Activated gamma-delta T cell treated with anti-CD3 and anti-CD28 coated beads, Interleukin-2, amount 50 U/mL, for 16 hours (primary cell): ENCODE results near the gene SRCIN1.

Experiments
- DNase-seq: peaks from one replicate; pipeline ENCODE4 v3.0.0-alpha.2; 2020; ENCODE audit warnings: low read depth

The SRCIN1 gene

DNA sequence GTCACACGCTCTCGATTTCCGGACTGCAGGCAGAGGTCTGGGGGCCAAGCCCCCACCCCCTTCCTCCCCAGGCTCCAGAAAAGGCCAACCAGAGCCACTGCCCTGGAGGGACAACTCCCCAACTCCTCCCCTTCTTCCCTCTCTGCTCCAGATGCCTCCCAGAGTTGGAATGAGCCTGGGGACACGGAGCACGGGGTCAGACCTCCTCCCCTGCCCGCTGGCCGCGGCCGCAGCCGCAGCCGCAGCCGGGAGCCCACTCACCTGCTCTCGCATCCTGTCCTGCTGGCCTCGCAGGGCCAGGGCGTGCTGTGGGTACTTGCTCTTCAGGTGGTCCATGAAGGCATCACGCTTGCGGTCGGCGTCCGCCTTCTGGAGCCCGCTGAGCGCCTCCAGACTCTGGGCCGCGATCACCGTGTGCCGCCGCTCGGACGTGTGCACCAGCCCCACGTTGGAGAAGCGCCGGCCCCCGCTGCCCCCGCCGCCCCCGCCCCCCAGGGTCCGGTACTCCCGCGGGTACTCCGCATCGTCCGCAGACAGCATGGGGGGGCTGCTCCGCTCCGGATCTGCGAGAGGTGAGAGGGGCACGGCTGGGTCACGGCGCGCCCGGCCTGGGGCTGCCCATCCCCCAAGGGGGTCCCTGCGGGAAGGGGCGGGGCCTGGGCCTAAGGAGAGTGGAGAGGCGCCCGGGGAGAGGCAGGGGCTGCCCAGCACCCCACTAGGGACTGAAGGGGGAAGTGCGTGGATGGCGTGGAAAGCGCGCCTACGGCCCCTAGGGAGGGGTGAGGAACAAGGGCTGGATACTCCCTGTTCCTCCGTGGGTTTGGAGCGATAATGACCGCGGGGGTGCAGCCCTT, 27.3 kb downstream of the SRCIN1 start:
- no peak for DNase-seq

DNA sequence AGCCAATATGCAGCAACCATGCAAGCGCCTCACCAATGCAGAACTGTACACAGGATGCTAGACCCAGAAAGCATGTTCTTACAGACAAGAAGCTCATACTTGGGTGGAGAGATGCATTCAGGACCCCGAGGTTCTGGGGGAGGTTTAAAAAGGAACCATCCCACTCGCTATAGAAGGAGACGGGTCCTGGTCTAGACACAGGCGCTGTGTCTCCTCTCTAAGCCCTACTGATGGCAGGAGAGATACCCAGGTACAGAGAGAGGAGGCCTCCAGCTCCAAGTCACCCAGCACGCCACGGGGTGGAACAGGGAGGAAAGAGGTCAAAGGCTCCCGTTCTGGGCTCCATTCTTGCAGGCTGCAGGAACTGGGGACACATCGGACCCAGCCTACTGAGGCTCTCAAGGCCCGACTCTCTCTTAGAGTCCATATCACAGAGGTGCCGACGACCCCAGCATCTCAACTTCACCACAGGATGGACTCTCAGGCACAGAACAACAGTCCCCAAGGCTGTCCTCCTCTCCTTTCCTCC, 28.0 kb downstream of the SRCIN1 start:
- DNase-seq = no peak

DNA sequence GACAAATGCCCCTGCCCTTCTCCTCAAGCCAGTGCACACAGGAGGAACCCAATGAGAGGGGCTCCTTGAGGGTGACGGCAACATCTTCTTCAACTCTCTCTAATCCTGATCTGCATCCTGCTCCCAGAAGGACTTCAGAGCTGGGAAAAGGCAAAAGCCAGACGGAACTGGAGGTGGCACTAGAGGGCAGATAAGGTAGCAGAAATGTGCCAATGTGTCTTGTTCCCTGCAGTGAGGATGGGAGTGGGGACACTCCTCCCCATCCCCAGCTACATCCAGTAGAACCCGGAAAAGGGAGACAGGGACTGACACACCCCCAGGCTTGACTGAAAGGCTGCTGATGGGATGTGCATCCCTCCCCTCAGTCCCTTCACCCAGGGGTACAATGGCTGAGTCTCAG, 28.5 kb downstream of the SRCIN1 start:
- no peak for DNase-seq

DNA sequence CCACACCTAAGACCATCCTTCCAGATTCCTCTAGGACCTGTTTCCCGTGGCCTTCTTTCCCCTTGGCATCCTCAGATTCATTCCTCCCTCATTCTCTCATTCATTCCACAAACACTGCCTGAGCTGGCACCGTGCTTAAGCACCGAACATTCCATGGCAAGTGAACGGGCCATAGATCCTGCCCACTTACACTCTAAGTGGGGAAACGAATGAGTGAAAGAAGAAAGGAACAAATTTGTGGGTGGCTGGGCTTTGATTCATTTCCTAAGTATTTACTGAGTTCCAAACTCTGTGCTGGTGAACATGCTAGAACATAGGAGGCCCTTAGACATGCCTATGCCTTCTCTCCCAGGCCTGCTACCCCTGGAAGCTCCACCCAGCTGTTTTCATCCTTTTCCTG, 30.0 kb downstream of the SRCIN1 start:
- DNase-seq = no peak

DNA sequence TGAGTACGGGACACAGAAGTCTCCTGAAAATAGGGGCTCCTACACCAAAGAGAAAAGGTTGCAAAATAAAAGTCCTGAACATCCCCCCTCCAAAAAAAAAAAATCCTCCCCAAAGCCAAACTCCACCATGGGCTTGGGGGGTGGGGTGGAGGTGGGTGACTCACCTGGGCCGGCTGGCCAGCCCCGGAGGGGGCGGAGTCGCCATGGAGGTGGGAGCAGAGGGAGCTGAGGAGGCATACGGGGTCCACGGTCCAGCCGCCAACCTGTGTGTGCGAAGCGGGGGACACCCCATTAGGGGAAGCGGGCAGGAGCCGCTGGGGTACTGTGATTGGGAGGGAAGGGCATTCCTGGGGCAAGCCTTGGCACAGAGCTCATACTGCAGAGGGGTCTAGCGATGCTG, 31.0 kb downstream of the SRCIN1 start:
- no peak for DNase-seq

DNA sequence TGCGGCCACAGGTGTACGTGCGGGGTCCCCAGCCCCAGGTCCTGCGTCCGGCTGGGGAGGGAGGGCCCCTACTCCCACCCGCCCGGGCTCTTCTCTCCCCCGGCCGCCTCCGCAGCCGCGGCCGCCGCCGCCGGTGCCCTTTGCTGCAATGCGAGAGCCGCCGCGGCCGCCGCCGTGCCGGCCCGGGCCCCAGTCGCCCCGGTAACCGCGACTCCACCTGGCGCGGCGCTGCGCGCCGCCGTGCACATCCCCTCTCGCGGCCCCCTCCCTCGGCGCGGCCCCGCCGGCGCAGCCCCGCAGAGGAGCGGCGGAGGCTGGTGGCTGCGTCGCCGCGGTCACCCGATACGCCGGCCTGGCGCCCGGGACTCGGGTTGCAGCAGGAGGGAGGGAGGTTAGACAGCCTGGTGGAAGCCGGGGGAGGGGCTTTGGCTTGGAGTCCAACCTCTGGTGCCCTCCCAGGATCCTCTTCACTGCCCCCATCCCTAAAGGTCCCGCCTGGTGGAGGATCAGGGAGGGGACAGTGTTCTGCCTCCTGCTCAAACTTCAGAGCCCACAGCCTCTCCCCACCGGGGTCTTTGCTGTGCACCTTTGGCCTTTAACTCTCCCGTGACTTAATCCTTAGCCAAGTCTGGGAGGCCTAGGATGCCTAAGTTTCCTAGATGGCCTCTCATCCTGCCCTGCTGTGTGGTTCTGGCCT, 32.9 kb downstream of the SRCIN1 start:
- no peak for DNase-seq

DNA sequence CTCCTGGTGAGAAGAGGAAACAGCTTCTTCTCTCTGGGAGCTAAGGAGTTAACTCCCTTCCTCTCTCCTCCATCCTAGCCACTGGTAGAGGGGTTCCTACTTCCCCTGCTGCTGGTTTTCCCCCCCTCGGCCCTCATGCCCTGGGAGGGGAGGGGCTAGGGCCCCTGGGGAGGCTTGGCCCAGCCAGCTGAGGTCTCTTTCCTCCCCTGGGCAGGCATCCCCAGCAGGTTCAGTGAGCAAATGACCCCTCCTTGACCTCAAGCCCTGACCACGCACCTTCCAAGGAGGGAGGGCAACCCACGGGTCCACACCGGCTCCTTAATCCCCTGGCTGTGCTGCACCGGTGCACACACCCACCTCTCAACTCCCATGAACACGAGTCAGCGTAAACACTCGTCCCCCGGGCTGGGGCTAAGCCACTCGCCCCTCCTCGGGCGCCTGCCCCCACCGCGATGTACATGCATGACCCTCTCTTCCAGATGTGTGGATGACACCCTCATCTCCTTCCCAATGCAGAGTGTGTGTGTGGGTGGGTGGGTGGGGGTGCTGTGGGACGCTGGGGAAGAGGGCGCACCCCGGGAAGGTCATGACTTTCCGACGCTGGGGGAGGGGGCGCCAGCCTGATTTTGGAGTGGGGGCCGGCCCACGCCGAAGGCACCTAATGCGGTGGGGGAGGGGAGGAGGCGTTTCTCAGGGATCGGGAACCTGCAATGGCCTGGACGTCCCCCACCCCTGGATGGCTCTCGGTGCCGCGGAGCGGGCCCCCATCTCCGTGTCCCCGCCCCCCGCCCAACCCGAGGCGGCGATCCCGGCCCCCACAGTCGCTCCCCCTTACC, 33.7 kb downstream of the SRCIN1 start:
- DNase-seq = no peak

DNA sequence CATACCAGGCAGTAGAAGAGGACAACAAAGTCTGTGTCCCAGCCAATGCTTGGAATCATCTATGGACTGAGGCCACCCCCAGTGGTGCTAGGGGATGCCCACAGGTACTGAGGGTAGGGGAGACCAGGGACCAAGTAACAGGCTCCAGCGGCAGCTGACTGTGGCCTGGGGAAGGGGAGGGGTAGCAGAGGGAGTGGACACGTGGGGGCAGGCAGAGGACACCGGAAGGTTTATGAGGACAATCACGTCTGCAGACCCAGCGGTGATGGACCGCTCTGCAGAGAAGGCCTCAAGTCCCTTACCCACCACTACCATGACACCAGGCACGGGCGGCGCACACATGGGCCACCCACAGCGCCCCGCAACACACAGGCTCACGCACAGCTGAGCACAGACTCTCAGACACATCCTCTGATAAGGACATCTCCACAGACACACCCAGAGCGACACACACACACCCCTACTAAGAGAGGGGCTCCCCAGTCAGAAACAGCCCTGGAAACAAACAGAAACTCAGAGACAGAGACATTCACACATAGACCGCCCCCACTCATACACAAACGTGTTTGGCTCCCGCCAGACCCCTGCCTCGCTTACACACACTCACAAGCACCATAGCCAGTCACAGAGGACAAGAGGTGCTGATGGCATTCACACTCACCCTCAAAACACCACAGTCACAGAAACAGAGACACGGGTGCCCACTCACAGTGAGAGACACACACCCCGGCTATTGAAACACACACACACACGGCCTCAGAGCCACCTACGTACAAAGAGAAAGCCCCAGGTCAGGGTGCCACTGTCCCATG, 35.8 kb downstream of the SRCIN1 start:
- DNase-seq = no peak

DNA sequence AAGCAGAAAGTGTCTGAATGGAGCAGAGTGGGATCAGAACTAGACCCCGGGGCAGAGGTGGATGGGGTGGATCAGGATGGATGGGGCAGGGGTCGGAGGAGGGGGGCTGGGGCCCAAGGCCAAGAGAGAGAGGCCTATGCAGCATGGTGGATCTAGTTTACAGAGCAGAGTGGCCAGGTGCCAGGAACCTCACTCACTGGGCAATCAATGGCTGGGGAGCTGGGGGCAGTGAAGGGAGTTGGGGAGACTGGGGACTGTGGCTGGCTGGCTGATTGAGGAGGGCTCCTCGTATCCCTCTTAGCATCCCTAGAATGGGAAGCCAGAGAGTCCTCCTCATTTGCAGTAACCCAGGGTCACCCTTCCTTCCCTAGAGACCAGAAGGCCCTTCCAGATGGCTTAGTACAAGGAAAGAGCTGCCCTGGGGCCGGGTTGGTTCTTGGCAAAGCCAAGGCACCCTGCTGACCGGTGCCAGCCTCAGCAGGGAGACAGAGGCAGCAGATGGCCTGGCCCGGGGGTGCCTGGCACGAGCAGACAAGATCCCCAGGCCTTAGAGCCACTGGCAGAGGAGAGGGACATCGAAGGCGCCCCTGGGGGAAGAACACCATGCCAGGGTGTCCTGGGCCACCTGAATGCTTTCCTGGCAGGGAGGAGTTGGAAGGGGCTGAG, 36.8 kb downstream of the SRCIN1 start:
- DNase-seq = no peak

DNA sequence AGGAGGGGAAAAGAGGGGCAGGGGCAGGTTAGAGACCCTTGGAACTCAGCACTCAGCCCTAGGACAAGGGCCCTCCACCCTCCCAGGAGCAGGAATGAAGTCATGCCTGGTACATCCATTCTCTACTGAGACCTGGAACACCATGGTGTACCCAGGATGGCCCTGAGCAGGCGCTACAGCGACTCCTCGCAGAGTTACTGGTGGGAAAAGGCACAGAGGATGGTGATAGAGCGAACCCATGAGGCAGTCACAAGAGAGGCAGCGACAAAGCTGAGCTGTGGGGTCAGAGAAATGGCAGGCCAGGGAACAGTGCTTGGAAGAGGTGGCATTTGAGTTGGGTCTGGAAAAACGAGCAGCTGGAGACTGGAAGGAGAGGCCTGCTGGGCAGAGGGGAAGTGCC, 37.5 kb downstream of the SRCIN1 start:
- no peak for DNase-seq

DNA sequence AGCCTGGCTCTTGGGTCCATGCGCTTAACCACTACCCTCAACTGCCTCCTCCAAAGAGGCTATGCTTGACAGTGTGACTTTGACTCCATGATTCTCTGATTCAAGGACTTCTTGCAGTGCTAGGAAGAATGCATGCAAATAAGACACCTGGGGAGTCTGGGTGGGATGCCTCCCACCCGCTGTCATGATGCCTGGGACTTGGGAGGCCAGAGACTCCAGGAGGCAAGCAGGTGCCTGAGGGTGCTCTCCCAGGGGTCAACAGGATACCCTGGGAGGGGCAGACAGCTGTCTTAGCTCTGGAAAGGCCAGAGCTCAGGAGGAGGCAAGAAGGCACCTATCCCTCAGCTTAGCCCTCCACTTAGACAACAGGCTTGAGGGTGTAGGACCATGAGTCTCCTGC, 38.4 kb downstream of the SRCIN1 start:
- DNase-seq = no peak

DNA sequence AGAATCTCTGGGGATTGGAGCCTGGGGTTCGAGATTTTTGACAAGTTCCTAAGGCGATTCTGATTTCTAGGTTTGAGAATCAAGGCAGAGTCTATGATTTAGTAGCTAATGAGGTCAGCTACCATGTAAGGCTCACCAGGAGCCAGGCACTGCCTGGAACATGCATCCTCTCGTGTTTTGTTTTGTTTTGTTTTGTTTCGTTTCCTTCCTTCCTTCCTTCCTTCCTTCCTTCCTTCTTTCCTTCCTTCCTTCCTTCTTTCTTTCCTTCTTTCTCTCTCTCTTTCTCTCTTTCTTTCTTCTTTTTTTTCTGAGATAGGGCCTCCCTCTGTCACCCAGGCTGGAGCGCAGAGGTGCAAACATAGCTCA, 39.1 kb downstream of the SRCIN1 start:
- DNase-seq = no peak

DNA sequence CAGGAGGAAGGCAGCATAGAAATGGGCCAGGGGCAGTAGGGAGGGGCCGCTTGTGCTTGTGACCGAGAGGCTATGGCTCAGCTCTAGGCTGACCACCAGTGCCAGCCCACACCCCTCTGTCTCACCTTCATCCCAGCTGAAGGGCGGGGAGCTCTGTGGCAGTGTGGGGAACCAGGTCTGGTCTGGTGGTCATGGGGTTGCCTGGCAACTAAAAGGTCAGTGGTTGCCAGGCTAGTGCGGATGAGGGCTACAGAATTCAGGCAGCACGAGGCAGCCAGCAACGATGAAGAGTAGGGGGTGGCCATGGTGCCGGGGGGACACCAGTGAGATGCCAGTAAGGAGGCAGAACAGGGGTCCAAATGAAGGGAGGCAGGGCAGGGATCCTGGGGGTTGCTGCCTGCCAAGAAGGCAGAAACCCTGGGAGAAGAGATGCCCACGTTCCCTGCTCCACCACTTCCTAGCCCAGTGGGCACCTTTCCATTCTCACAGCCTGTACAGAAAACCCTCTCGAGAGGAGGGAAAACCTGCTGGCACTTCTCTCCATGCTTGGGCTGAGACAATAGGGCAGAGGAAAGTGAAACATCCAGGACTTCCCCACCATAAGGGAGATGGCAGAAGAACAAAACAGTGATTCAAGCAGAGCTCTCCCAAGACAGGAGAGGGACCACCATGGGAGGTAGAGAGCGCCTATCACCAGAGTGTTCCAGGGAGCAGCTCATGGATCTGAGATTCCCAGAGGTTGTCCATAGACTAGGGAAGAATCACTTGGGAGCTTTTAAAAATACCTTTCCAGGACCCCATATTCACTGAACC, 39.7 kb downstream of the SRCIN1 start:
- DNase-seq = no peak

DNA sequence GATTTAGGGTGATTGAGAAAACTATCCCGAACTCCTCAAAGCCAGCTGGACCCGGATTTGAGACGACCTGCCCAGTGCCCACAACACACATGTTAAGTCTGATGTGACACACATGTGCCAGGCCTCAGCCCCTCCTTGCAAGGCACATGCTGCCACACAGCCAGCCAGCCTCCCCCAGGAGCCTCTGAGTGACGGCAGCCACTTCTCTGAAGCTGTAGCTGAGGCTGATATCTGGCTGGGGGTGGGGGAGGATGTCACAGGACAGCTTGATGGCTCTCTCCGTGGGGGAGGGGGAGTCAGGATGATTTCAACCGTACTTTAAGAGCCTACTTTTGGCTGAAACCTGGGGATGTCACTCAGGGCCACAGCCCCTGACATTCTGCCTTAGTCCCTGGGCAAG, 40.9 kb downstream of the SRCIN1 start:
- no peak for DNase-seq

DNA sequence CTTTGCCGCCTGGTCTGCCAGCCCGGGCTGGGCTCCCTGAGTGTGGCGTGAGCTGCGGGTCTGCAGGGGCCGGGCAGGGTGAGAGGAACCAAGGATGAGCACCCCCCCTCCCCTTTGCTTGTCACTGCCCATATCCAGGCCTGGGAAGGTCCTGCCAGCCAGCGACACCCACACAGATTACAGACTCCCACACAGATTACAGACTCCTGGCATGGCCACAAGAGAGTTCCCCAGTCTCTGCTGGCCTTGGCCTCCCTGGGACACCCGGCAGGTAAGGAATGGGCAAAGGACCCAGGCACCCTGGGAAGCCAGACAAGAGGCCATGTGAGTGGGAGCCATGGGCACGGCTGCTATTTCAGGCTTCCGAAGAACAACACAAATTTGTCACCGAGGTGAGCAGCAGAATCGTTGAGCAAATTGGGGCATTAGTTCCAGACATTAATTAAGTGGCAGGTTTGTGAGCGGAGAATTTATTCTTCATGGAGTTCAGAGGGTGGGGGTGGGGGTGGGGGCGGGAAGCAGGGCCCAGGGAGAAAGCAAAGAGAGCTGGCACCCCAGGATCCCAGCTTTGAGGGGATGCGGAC, 41.4 kb downstream of the SRCIN1 start:
- DNase-seq = no peak

DNA sequence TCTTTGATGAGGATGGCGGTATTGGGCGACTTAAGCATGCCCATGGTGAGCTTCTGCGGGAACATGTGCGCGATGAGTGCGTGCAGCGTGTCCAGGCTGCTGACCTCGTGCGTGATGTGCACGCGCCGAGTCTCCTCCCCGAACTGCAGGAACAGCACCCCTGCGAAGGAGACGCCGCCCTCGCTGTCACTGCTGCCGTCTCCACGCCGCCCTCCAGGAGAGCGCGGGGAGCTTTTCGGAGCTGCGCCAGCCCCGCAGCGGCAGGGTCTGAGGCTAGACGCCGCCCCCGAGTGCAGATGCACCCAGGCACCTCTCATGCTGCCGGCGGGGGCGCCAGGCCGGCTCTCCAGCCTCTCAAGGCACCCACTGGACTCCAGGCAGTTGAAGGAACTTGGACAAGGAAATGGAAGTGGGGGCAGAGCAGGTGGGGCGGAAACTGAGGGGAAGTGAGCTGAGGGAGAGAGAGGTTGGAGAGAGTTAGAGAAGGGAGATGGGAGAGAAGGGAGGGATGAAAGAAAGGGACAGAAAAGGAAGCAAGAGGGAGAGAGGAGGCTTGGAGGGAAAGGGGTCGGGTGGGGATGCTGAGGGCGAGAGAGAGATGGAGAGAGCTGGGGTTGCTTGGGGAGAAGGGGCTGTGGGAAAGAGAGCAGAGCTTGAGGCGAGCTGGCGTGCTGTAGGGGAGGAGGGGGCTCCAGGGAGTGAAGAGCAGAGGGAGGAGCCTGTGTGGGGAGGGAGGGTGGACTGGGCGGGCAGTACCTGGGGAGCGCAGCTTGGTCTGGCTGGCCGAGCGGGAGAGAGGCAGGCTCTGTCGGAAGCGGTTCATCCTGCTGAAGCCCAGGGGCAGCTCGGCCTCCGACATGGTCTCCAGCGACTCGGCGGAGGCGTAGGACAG, 42.1 kb downstream of the SRCIN1 start:
- DNase-seq = no peak

DNA sequence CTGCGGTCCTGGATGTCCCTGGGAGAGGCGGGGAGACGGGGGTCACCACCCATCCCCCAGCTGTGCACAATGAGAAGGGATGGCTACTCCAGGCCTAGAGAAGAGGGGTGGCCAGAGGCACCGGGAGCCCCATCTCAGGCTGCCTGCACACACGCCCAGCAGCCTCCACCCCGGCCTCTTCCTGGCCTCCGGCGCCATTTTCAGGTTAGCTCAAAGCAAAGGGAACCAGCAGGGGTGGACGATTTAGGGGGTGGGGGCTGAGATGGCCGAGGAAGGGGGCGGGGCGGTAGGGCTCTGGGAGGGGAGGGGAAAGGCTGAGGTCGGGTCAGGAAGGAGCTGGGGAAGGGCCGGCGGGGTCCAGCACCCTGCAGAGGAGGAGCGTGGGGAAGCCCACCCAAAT, 42.8 kb downstream of the SRCIN1 start:
- no peak for DNase-seq

DNA sequence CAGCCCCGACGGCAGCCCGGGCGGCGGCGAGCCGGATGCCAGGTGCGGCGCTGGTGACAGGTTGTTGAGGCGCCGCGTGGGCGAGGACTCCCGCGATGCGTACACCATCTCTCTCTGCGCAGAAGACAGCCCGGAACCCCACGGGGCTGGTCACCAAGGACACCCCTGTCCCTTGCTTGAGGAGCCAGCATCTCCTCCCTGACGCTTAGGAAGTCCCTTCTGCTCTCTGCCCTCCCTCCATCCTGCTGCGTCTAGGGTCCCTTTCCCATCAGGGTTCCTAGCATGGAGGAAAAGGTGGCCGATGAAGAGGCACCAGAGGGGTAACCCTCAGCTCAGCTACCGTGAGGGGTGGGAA, 43.6 kb downstream of the SRCIN1 start:
- DNase-seq = no peak
